ENCODE data around the gene TEDDM1. TPM values are rescaled to one million over a fixed set of nuclear protein-coding genes. Genes with fewer than 3 reads are reported as not detected.

TEDDM1 gene
- total and polyA plus RNA-seq, 10 of the 15 experiments (the other 5 are each of a cell fraction or from before 2014, with no cell fraction given): 0.11 TPM; not detected in 9

GRCh38 chr1:182426442-182427430, 26.3 kb upstream of the TEDDM1 start:
- ChIA-PET SMC1A (ENCODE audit: uncharacterized antibody, unreplicated experiment) (interaction anchor here (0.8 to 4.2 kb wide), 14 partner anchors 8 to 357 kb away, joined by 3 to 18 read pairs (median 4); no protein-coding TSS in a partner anchor), RAD21 (ENCODE audit: unreplicated experiment) (interaction anchor here (0.8 to 4.6 kb wide), 5 partner anchors 17 to 356 kb away, joined by 3 to 30 read pairs (median 5); no protein-coding TSS in a partner anchor), CTCF (interaction anchor here (0.6 to 2.6 kb wide), 8 partner anchors 30 to 1525 kb away, joined by 3 to 16 read pairs (median 4); no protein-coding TSS in a partner anchor), POLR2A (interaction anchor here (0.6 to 1.3 kb wide), 4 partner anchors 39 to 490 kb away, joined by 3 to 4 read pairs (median 3); no protein-coding TSS in a partner anchor)
- 1% methylated on average over 7 of the region's 7 CpGs for WGBS (ENCODE audit: insufficient coverage, insufficient replicate concordance, low lambda C conversion rate, missing lambda C conversion rate)
- Histone ChIP-seq H2AFZ (ENCODE audit: control insufficient read depth, low read depth, low read length) (peak overlapping the region; percentile 6), H3K4me2 (ENCODE audit: control insufficient read depth, insufficient read depth) (peak overlapping the region; percentile 38), H3K4me1 (ENCODE audit: control insufficient read depth, insufficient read depth, low read length) (peaks cover 38% of the 10 kb centered on the region), H3K27me3 (replicated peaks in 1 of 2; ENCODE audit: control insufficient read depth in 2 of 2, insufficient read depth in 2 of 2, low read length in 1 of 2) (no peaks in the 10 kb centered on the region), H3K9ac (ENCODE audit: control insufficient read depth, insufficient read depth, low read length) (peak overlapping the region; percentile 44), H3K79me2 (ENCODE audit: control insufficient read depth, insufficient read depth, low read length) (no peaks in the 10 kb centered on the region), H4K20me1 (ENCODE audit: control insufficient read depth, insufficient read depth) (no peaks in the 10 kb centered on the region), H3K9me3 (replicated peaks; ENCODE audit: control insufficient read depth, insufficient read depth, low read length) (no peaks in the 10 kb centered on the region), H3K27ac (ENCODE audit: control insufficient read depth, insufficient read depth) (peak overlapping the region; percentile 74), H3K4me3 (peak overlapping the region; percentile 19; the same call in 1 of the 2 replicates), H3K36me3 (ENCODE audit: control insufficient read depth in 2 of 2, insufficient read depth in 2 of 2, low read length in 1 of 2) (no peaks in the 10 kb centered on the region)
- intact Hi-C loops (cut with micrococcal nuclease; ENCODE audit: unreplicated experiment) (no loop called here), in situ Hi-C loops (cut with MboI) (no loop called here)
- FAIRE-seq: peak; percentile 70
- DNase-seq (ENCODE audit: low read depth, low spot score): peak; percentile 89
- peak; percentile 81 for ATAC-seq
- BruUV-seq (replicated peaks): no TSS peak
- TF ChIP-seq BACH1 (IDR thresholded peaks at IDR 0.05; ENCODE audit: borderline replicate concordance) (no peak), NFIC (IDR thresholded peaks at IDR 0.05; ENCODE audit: low read depth, low read length) (peak; percentile 93), PAX8 (IDR thresholded peaks at IDR 0.05) (no peak), GATAD2B (conservative IDR thresholded peaks at IDR 0.05; ENCODE audit: low read depth) (no peak; the same call in 1 of the 2 replicates), HDAC2 (IDR thresholded peaks at IDR 0.05) (no peak), MTA3 (IDR thresholded peaks at IDR 0.05; ENCODE audit: borderline replicate concordance, low read length) (peak; percentile 33; the same call in 1 of the 2 replicates), ZNF24 (IDR thresholded peaks at IDR 0.05) (no peak), CBFB (IDR thresholded peaks at IDR 0.05; ENCODE audit: low read depth) (no peak), ZZZ3 (IDR thresholded peaks at IDR 0.05; ENCODE audit: control insufficient read depth, insufficient read length, low read depth) (no peak), CREB1 (IDR thresholded peaks at IDR 0.05; ENCODE audit: low read depth) (0 out of 2 replicates have a peak, but pooled peaks have one; percentile 43), CEBPB (IDR thresholded peaks at IDR 0.05; ENCODE audit: borderline replicate concordance in 1 of 2, low read depth in 2 of 2, low read length in 2 of 2) (no peak; a peak in 1 of 4 replicates)
- TF ChIP-seq, protein P1, sequence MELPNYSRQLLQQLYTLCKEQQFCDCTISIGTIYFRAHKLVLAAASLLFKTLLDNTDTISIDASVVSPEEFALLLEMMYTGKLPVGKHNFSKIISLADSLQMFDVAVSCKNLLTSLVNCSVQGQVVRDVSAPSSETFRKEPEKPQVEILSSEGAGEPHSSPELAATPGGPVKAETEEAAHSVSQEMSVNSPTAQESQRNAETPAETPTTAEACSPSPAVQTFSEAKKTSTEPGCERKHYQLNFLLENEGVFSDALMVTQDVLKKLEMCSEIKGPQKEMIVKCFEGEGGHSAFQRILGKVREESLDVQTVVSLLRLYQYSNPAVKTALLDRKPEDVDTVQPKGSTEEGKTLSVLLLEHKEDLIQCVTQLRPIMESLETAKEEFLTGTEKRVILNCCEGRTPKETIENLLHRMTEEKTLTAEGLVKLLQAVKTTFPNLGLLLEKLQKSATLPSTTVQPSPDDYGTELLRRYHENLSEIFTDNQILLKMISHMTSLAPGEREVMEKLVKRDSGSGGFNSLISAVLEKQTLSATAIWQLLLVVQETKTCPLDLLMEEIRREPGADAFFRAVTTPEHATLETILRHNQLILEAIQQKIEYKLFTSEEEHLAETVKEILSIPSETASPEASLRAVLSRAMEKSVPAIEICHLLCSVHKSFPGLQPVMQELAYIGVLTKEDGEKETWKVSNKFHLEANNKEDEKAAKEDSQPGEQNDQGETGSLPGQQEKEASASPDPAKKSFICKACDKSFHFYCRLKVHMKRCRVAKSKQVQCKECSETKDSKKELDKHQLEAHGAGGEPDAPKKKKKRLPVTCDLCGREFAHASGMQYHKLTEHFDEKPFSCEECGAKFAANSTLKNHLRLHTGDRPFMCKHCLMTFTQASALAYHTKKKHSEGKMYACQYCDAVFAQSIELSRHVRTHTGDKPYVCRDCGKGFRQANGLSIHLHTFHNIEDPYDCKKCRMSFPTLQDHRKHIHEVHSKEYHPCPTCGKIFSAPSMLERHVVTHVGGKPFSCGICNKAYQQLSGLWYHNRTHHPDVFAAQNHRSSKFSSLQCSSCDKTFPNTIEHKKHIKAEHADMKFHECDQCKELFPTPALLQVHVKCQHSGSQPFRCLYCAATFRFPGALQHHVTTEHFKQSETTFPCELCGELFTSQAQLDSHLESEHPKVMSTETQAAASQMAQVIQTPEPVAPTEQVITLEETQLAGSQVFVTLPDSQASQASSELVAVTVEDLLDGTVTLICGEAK (IDR thresholded peaks at IDR 0.05; ENCODE audit: borderline replicate concordance): no peak
- TF ChIP-seq, protein P2, sequence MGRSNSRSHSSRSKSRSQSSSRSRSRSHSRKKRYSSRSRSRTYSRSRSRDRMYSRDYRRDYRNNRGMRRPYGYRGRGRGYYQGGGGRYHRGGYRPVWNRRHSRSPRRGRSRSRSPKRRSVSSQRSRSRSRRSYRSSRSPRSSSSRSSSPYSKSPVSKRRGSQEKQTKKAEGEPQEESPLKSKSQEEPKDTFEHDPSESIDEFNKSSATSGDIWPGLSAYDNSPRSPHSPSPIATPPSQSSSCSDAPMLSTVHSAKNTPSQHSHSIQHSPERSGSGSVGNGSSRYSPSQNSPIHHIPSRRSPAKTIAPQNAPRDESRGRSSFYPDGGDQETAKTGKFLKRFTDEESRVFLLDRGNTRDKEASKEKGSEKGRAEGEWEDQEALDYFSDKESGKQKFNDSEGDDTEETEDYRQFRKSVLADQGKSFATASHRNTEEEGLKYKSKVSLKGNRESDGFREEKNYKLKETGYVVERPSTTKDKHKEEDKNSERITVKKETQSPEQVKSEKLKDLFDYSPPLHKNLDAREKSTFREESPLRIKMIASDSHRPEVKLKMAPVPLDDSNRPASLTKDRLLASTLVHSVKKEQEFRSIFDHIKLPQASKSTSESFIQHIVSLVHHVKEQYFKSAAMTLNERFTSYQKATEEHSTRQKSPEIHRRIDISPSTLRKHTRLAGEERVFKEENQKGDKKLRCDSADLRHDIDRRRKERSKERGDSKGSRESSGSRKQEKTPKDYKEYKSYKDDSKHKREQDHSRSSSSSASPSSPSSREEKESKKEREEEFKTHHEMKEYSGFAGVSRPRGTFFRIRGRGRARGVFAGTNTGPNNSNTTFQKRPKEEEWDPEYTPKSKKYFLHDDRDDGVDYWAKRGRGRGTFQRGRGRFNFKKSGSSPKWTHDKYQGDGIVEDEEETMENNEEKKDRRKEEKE (IDR thresholded peaks at IDR 0.05): no peak
